ENCODE results near the gene THADA.

GRCh38 chr2:43520919-43521318, 74.9 kb downstream of the THADA start:
- no peak for TF ChIP-seq CTCF (conservative IDR thresholded peaks at IDR 0.05; ENCODE audit: low read length)
- TF ChIP-seq EZH2phosphoT487 (IDR thresholded peaks at IDR 0.05; ENCODE audit: borderline replicate concordance, low read depth, low read length) = no peak

Measured in OCI-LY7 (cell line).